SU-DHL-6 (cell line): ENCODE results near the gene TCP11.

Source experiments
- H2AFZ ChIP-seq: fragments of 200-600 bp; sonication (generic); 2 replicates; pipeline ENCODE4 v1.6.1; 2014; ENCODE audit warnings: low read depth, mild to moderate bottlenecking, moderate library complexity, mixed read lengths, antibody characterized with exemption, low read length; ENCODE audit not compliant: severe bottlenecking
- H3F3A ChIP-seq: fragments of 200-600 bp; shearing (Covaris generic); 2 replicates; pipeline ENCODE4 v1.6.0; 2016; ENCODE audit warnings: antibody characterized with exemption, mild to moderate bottlenecking; ENCODE audit not compliant: insufficient read depth
- H3K27ac ChIP-seq: fragments of 200-600 bp; sonication (generic); 2 replicates; pipeline ENCODE4 v1.5.1; 2016; ENCODE audit warnings: low read depth, mild to moderate bottlenecking, low read length, moderate library complexity, mixed read lengths
- H3K27me3 ChIP-seq: fragments of 200-600 bp; sonication (generic), shearing (Covaris generic); 2 replicates; pipeline ENCODE4 v1.6.0; 2014; ENCODE audit warnings: mild to moderate bottlenecking, low read length
- H3K36me3 ChIP-seq: fragments of 200-600 bp; sonication (generic); 2 replicates; pipeline ENCODE4 v1.6.1; 2014; ENCODE audit warnings: mild to moderate bottlenecking, low read length, mixed read lengths
- H3K4me2 ChIP-seq: fragments of 300-600, 200-600 bp; shearing (Covaris generic), sonication (generic); 2 replicates; pipeline ENCODE4 v1.6.0; 2014; ENCODE audit warnings: low read length, low read depth, mild to moderate bottlenecking; ENCODE audit not compliant: poor library complexity, severe bottlenecking
- H3K4me3 ChIP-seq: fragments of 200-600 bp; sonication (generic); 2 replicates; pipeline ENCODE4 v1.5.1; 2014; ENCODE audit warnings: antibody characterized with exemption, low read length, mild to moderate bottlenecking, mixed read lengths; ENCODE audit not compliant: insufficient read depth, poor library complexity, severe bottlenecking
- H3K79me2 ChIP-seq: fragments of 200-600 bp; sonication (generic); 2 replicates; pipeline ENCODE4 v1.6.1; 2014; ENCODE audit warnings: mild to moderate bottlenecking, low read length, moderate library complexity; ENCODE audit not compliant: insufficient read depth
- H3K9ac ChIP-seq: fragments of 200-600 bp; sonication (generic); 2 replicates; pipeline ENCODE4 v1.7.0; 2014; ENCODE audit warnings: mild to moderate bottlenecking, low read length
- H3K9me2 ChIP-seq: fragments of 200-600 bp; sonication (generic); replicated peaks from 2 replicates; pipeline ENCODE4 v1.6.1; 2014; ENCODE audit warnings: low read length; ENCODE audit not compliant: insufficient read depth
- H3K9me3 ChIP-seq: fragments of 200-600 bp; sonication (generic); 2 replicates; pipeline ENCODE4 v1.6.1; 2014; ENCODE audit warnings: low read length, mixed read lengths; ENCODE audit not compliant: insufficient read depth
- H4K20me1 ChIP-seq: fragments of 200-600 bp; sonication (generic); 2 replicates; pipeline ENCODE4 v1.6.1; 2014; ENCODE audit warnings: low read depth, mild to moderate bottlenecking, antibody characterized with exemption, low read length, moderate library complexity, mixed read lengths
- CTCF ChIP-seq: fragments of 200-600 bp; sonication (generic); IDR thresholded peaks from one replicate; pipeline ENCODE4 v1.5.1; 2017; ENCODE audit warnings: antibody characterized with exemption, mild to moderate bottlenecking, low read length, moderate library complexity; ENCODE audit not compliant: insufficient read depth, poor library complexity, severe bottlenecking
- EZH2phosphoT487 ChIP-seq: fragments of 200-600 bp; sonication (generic), shearing (Covaris generic); conservative IDR thresholded peaks from 2 replicates; pipeline ENCODE4 v1.6.1; 2018; ENCODE audit warnings: mild to moderate bottlenecking, antibody characterized with exemption, low read length, moderate library complexity, mixed read lengths

The TCP11 gene

GRCh38 chr6:35181933-35182612, 40.9 kb upstream of the TCP11 start:
- no peaks in the 10 kb centered on the region for H3K9me3 ChIP-seq
- no peaks in the 10 kb centered on the region for H4K20me1 ChIP-seq
- H3F3A ChIP-seq = no peaks in the 10 kb centered on the region
- H3K9ac ChIP-seq = no peak overlapping the region
- no peaks in the 10 kb centered on the region for H3K9me2 ChIP-seq
- no peaks in the 10 kb centered on the region for H3K36me3 ChIP-seq
- TF ChIP-seq EZH2phosphoT487 (no peak), CTCF (no peak)
- no peak overlapping the region for H2AFZ ChIP-seq
- H3K79me2 ChIP-seq = no peaks in the 10 kb centered on the region
- H3K4me3 ChIP-seq = no peak overlapping the region
- H3K27me3 ChIP-seq = no peaks in the 10 kb centered on the region
- H3K27ac ChIP-seq = no peak overlapping the region
- no peak overlapping the region for H3K4me2 ChIP-seq

DNA sequence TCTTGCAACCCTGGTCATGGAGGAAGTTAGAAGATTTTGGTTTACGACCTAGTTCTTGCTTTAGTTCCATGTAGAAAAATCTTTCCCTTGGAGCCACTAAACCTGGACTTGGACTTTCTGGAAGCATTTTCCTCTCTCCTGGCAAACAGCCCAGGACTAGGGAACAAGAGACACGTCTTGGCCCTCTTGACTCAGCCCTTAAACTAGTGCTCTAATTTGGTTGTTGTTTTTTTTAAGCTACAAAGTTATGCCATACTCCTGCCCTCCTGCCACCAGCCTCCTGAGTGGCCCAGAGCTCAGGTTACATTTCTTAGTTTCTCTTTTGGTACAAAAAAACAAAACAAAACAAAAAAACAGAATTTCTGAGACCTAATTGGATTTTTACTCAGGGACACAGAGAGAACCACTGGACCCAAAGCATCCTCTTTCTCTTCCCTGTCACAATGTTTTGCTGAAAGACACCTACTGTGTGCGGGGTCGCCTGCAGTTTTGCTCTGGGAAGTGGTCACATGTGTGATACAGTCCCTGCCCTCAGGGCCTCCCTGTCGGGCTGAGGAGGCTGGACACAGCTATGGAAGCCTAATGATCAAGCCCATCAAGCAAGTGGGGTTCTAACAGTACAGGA, 40.3 kb upstream of the TCP11 start:
- no peaks in the 10 kb centered on the region for H3K9me3 ChIP-seq
- H3K4me2 ChIP-seq = no peak overlapping the region
- no peaks in the 10 kb centered on the region for H3K79me2 ChIP-seq
- H3K4me3 ChIP-seq = no peak overlapping the region
- H3K27me3 ChIP-seq = no peaks in the 10 kb centered on the region
- H2AFZ ChIP-seq = no peak overlapping the region
- no peaks in the 10 kb centered on the region for H4K20me1 ChIP-seq
- no peaks in the 10 kb centered on the region for H3F3A ChIP-seq
- H3K9me2 ChIP-seq = no peaks in the 10 kb centered on the region
- no peak overlapping the region for H3K27ac ChIP-seq
- H3K36me3 ChIP-seq = no peaks in the 10 kb centered on the region
- TF ChIP-seq EZH2phosphoT487 (no peak), CTCF (no peak)
- H3K9ac ChIP-seq = no peak overlapping the region

- H3K9ac ChIP-seq = no peak overlapping the region
- no peaks in the 10 kb centered on the region for H4K20me1 ChIP-seq
- no peak for TF ChIP-seq CTCF
- TF ChIP-seq EZH2phosphoT487 = no peak
- H2AFZ ChIP-seq = no peak overlapping the region
- H3K4me2 ChIP-seq = no peak overlapping the region
- H3F3A ChIP-seq = no peaks in the 10 kb centered on the region
- H3K79me2 ChIP-seq = no peaks in the 10 kb centered on the region
- H3K36me3 ChIP-seq = no peaks in the 10 kb centered on the region
- no peaks in the 10 kb centered on the region for H3K9me3 ChIP-seq
- H3K27ac ChIP-seq = no peak overlapping the region
- no peaks in the 10 kb centered on the region for H3K9me2 ChIP-seq
- H3K27me3 ChIP-seq = no peaks in the 10 kb centered on the region
- no peak overlapping the region for H3K4me3 ChIP-seq
These were observed 38.9 kb upstream of the TCP11 start for GRCh38 chr6:35179901-35180535.
